HG02938 (cell line): Measurements from ENCODE around the gene SOHLH2.

Experiments used
- ATAC-seq: cut with Tn5 transposase; IDR thresholded peaks from one replicate; pipeline ENCODE4 v1.9.1; 2021; ENCODE audit warnings: mild to moderate bottlenecking, moderate library complexity; ENCODE audit not compliant: unreplicated experiment

Gene SOHLH2

GRCh38 chr13:36133950-36134626, 80.3 kb downstream of the SOHLH2 start:
- no peak for ATAC-seq

DNA sequence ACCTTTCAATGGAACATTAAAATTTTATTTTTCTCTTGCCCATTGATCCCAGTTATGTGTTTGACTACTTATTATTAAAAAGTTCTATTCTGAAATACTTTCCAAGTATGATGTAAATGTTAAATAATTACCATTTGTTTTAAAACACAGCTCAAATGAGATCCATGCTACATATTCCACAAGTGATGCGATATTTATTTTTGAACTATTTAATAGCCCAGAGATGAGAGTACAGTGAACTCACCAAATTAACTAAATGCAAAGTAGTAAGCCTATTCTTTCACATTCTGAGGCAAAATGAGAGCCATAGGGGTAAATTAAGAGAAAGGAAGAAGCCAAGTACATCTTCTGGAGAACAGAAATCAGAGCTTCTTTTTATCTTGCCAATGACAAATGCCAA, 82.0 kb downstream of the SOHLH2 start:
- ATAC-seq: no peak

DNA sequence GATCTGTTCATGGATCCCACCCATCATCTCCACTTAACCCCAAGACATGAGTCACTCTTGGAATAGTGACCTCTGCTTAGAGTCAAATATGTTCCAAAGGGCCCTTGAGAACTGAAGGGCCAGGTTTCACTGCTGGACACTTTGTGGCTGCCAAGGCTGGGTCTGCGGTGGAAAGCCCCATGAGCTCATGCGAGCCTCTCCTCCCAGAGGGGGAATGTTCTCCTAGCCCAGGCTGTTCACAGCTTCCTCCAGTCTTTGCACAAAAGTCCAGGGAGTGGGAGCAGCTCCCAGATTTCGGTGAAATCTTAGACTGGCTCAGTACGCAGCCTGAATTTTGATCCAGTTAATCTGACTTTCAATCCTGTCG, 82.4 kb downstream of the SOHLH2 start:
- ATAC-seq: no peak

GRCh38 chr13:36131222-36131930, 83.0 kb downstream of the SOHLH2 start, which contains the start of gene DCLK1:
DCLK1 (minus strand) TSS chr13:36131382.
- no peak for ATAC-seq

- no peak for ATAC-seq
Measured at GRCh38 chr13:36130552-36131221, 83.7 kb downstream of the SOHLH2 start.

DNA sequence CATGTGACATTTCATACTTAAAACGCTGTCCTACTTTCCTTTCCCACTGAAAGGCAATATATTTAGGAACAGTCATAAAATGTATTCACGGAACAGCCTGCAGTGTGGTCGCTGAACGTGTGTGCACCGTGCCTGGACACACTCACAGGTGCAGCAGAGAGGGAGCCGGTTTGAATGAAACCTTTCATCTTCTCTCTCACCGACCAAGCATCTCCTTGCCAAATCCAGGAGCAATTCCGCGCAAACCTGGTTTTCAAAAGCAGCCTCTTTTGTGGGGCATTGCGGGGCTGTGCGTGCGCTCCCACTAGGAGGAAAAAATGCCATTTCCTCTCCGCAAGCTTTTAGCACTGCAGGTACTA, 84.2 kb downstream of the SOHLH2 start:
- no peak for ATAC-seq

DNA sequence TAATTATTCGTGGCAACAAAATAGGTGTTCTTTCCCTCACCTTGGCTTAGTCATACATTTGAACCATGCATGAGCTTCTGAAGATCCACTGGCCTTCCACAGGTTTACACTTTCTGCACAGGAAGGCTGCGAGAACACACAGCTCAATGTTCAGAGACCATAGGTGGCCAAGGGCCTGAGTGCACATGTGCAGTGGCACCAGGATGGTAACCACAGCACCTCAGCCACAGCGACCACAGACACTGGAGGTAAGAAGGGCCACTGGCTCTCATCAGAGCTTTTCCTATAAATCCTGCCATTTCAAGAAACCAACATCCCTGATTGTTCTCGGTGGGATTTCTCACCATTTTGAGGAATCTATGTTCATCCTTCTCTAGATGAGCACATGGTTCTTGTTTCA, 84.8 kb downstream of the SOHLH2 start:
- ATAC-seq: no peak

GRCh38 chr13:36126491-36126890, 87.9 kb downstream of the SOHLH2 start:
- ATAC-seq: no peak

- no peak for ATAC-seq
Measured at GRCh38 chr13:36125841-36126240, 88.5 kb downstream of the SOHLH2 start.

DNA sequence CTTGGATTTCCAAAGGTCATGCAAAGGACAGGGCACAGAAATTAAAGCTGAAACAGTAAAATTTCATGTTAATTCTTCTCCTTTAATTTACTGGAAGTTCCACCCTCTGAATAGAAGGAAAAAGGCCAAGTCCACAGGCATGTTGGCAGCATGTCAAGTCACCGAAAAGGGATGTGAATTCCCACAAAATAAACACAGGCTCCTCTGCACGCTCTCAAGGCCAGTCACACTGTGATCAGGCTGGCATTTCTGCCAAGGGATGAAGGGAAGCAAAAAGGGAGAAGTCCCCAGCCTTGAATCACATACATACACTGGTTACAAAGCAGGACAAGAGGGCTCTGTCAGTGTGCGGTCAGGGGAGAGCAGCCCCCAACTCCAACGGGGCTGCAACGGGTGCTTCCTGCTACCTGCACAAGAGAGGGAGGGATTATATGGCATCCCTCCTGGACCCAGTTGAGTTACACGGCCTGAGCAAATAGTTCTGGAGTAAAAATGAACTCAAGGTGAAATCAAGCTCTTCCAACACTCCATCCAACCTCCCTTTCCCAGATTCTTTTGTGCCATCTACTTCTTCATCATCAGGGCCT, 90.0 kb downstream of the SOHLH2 start:
- ATAC-seq: no peak
